Esophagus (tissue), 2 donors: Measurements from ENCODE around the gene LOC128125822.
"Not testable (repeated sequence)": the region's sequence is repeated elsewhere in the genome, so short reads cannot be mapped to it uniquely, and the experiment has no call there.

ENCODE experiments used
- H3K27ac ChIP-seq, 2 donors: one replicate each; pipeline ENCODE4 v1.5.1; 2013; ENCODE audit warnings: low read depth in 2 of 2, mild to moderate bottlenecking in 2 of 2, inconsistent platforms in 1 of 2, low read length in 1 of 2, moderate library complexity in 1 of 2
- H3K27me3 ChIP-seq, 2 donors: one replicate each; pipeline ENCODE4 v1.6.1; 2013; ENCODE audit warnings: low read length in 2 of 2, control low read depth in 1 of 2, mild to moderate bottlenecking in 1 of 2; ENCODE audit not compliant: insufficient read depth in 2 of 2, control insufficient read depth in 1 of 2
- H3K36me3 ChIP-seq, 2 donors: one replicate each; pipeline ENCODE4 v1.6.1; 2013; ENCODE audit warnings: low read length in 1 of 2; ENCODE audit not compliant: control insufficient read depth in 2 of 2, insufficient read depth in 2 of 2
- H3K4me1 ChIP-seq, 2 donors: one replicate each; pipeline ENCODE4 v1.6.1; 2013; ENCODE audit warnings: low read length in 1 of 2; ENCODE audit not compliant: control insufficient read depth in 2 of 2, insufficient read depth in 2 of 2
- H3K4me3 ChIP-seq, 2 donors: one replicate each; pipeline ENCODE4 v1.5.1; 2013; ENCODE audit warnings: low read length in 2 of 2, mild to moderate bottlenecking in 2 of 2, low read depth in 1 of 2, moderate library complexity in 1 of 2
- H3K9me3 ChIP-seq, 2 donors: one replicate each; pipeline ENCODE4 v1.6.1; 2013; ENCODE audit warnings: mild to moderate bottlenecking in 2 of 2, low read depth in 1 of 2, low read length in 1 of 2, moderate library complexity in 1 of 2; ENCODE audit not compliant: control insufficient read depth in 2 of 2, insufficient read depth in 1 of 2
- WGBS, 2 donors: extraction: QIAGEN DNeasy Blood & Tissue Kit; methylation state at CpG; one replicate each; pipeline ENCODE4 v1.1.7; 2013; 5-methylcytosine and 5-hydroxymethylcytosine counted together
- donor health status: healthy with polysubstance abuse.
- donor health status: Bipolar disorder and iron deficiency.

The LOC128125822 gene

DNA sequence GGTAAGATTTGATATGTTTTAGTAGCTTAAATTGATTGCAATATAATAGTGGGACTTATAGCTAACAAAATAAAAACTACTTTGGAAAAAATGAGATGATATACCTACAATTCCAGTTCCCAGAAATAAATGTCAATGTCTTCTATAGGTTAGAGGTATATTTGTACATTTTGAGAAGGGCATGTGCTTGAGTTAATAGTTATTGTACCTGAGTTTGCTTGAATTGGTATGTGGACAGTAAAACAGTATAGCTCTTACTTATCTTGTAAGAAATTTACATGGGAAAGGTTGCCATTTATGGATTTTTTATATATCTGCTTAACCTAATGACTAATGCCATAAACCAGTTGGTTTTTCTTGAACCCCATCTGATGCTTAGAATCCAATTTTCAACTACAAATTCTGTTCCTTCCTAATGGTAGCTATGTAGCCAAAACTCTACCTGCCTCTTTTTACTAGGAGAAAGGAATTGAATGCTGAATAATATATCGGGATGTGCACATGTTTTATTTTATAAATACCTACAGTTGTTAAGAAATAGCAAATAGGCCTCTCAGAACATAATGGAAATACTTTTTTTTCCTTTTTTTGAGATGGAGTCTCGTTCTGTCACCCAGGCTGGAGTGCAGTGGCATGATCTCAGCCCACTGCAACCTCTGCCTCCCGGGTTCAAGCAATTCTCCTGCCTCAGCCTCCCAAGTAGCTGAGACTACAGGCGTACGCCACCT, 4.9 kb downstream of the LOC128125822 start:
- Histone ChIP-seq H3K4me1 (no peaks in the 10 kb centered on the region), H3K27me3 (no peaks in the 10 kb centered on the region), H3K36me3 (no peaks in the 10 kb centered on the region), H3K9me3 (no peaks in the 10 kb centered on the region), H3K4me3 (no peak overlapping the region), H3K27ac (no peak overlapping the region)
- 98 to 100% methylated on average over 5 of the region's 5 CpGs for WGBS, 2 donors

DNA sequence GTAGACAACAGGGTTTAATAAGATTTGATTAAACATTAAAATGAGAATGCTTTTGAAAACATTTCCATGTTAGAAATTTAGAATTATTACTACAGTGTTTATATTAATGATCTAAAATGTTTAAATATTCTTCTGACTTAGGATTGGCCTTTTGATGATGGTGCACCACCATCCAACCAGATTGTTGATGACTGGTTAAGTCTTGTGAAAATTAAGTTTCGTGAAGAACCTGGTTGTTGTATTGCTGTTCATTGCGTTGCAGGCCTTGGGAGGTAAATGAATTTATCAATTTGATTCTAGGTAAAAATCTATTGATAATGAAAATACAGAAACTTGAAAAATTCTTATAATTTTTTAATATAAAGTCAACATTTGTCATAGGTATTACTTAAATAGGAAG, 6.5 kb downstream of the LOC128125822 start:
- H3K36me3 ChIP-seq, result peaks cover 0 to 3% of the 10 kb centered on the region in 2 donors
- no peak overlapping the region for H3K4me3 ChIP-seq
- H3K27ac ChIP-seq, result no peak overlapping the region
- no peaks in the 10 kb centered on the region for H3K27me3 ChIP-seq
- no peaks in the 10 kb centered on the region for H3K4me1 ChIP-seq
- WGBS, 2 donors, result 94 to 95% methylated on average over 2 of the region's 2 CpGs
- no peaks in the 10 kb centered on the region for H3K9me3 ChIP-seq

DNA sequence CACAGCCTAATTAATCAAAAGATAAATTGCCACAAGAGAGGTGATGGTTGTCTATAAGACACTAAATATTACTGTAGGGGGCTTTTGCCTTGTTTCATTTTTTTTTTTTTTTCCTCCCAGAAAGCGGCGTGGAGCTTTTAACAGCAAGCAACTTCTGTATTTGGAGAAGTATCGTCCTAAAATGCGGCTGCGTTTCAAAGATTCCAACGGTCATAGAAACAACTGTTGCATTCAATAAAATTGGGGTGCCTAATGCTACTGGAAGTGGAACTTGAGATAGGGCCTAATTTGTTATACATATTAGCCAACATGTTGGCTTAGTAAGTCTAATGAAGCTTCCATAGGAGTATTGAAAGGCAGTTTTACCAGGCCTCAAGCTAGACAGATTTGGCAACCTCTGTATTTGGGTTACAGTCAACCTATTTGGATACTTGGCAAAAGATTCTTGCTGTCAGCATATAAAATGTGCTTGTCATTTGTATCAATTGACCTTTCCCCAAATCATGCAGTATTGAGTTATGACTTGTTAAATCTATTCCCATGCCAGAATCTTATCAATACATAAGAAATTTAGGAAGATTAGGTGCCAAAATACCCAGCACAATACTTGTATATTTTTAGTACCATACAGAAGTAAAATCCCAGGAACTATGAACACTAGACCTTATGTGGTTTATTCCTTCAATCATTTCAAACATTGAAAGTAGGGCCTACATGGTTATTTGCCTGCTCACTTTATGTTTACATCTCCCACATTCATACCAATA, 7.8 kb downstream of the LOC128125822 start:
- H3K27me3 ChIP-seq, result no peaks in the 10 kb centered on the region
- H3K9me3 ChIP-seq, result no peaks in the 10 kb centered on the region
- WGBS, 2 donors, result 96 to 97% methylated on average over 6 of the region's 6 CpGs
- peaks cover 0 to 3% of the 10 kb centered on the region in 2 donors for H3K36me3 ChIP-seq
- no peaks in the 10 kb centered on the region for H3K4me1 ChIP-seq
- no peak overlapping the region for H3K4me3 ChIP-seq
- H3K27ac ChIP-seq, result no peak overlapping the region

DNA sequence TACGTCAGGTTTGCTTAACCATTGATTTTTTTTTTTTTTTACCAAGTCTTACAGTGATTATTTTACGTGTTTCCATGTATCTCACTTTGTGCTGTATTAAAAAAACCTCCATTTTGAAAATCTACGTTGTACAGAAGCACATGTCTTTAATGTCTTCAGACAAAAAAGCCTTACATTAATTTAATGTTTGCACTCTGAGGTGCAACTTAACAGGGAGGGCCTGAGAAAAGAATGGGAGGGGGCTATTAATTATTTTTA, 8.4 kb downstream of the LOC128125822 start:
- H3K4me1 ChIP-seq, result no peaks in the 10 kb centered on the region
- no peaks in the 10 kb centered on the region for H3K9me3 ChIP-seq
- no peak overlapping the region for H3K4me3 ChIP-seq
- 80 to 91% methylated on average over 3 of the region's 3 CpGs for WGBS, 2 donors
- H3K27ac ChIP-seq, result no peak overlapping the region
- peaks cover 0 to 3% of the 10 kb centered on the region in 2 donors for H3K36me3 ChIP-seq
- no peaks in the 10 kb centered on the region for H3K27me3 ChIP-seq

DNA sequence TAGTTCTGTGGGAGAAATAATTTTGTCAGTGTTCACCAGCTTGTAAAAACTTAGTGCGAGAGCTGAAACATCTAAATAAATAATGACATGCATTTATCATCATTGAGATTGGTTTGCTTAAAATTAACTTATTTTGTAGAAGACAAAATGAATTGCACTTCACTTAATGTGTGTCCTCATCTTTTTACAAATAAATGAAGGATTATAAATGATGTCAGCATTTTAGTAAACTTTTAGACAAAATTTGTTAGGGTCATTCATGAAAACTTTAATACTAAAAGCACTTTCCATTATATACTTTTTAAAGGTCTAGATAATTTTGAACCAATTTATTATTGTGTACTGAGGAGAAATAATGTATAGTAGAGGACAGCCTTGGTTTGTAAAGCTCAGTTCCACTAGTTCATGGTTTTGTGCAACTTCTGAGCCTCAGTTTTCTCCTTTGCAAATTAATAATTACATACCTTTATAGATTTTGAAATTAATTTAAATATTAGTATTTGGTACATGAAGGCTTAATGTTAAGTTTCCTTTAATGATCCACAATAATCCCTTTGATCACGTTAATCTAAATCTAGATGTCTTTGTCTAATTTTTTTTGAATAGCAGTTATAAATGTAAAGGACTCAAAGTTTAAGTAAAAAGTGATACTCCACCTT, 9.2 kb downstream of the LOC128125822 start:
- no peak overlapping the region for H3K27ac ChIP-seq
- H3K4me1 ChIP-seq, result no peaks in the 10 kb centered on the region
- WGBS, 2 donors, result 89 to 93% methylated on average over 2 of the region's 2 CpGs
- H3K4me3 ChIP-seq, result no peak overlapping the region
- no peaks in the 10 kb centered on the region for H3K27me3 ChIP-seq
- no peaks in the 10 kb centered on the region for H3K9me3 ChIP-seq
- peaks cover 0 to 3% of the 10 kb centered on the region in 2 donors for H3K36me3 ChIP-seq

DNA sequence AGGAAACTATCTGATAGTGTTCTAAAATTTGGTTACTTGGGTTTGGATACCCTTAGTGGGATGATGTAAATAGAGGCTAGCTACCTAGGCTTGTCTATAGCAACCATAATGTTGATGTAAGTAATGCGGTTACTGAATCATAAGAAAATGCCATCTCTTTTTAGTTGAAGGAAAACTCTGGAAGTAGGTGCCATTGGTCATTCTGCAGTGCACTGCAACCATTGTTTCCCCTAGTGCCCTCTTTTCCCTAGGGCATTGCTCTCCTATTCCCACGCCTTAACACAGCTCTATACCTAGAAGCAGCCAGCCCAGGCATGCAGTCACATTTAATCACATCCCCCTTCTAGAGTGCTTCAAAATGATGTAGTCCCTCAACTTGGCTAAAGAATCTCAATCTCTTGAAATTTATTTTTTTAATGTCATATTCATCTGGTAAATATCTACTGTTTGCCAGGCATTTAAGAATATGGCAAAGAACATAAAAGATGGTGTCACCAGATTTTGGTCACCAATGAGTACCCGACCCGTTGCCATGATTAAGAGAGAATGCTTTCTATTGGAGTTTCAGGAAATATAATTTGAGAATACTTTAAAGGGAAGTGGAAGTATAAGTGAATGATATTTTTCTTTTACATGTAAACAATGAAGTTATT, 10.4 kb downstream of the LOC128125822 start:
- no peak overlapping the region for H3K27ac ChIP-seq
- H3K4me1 ChIP-seq, result no peaks in the 10 kb centered on the region
- no peaks in the 10 kb centered on the region for H3K27me3 ChIP-seq
- H3K9me3 ChIP-seq, result no peaks in the 10 kb centered on the region
- peaks cover 0 to 3% of the 10 kb centered on the region in 2 donors for H3K36me3 ChIP-seq
- 94 to 97% methylated on average over 4 of the region's 4 CpGs for WGBS, 2 donors
- H3K4me3 ChIP-seq, result no peak overlapping the region

DNA sequence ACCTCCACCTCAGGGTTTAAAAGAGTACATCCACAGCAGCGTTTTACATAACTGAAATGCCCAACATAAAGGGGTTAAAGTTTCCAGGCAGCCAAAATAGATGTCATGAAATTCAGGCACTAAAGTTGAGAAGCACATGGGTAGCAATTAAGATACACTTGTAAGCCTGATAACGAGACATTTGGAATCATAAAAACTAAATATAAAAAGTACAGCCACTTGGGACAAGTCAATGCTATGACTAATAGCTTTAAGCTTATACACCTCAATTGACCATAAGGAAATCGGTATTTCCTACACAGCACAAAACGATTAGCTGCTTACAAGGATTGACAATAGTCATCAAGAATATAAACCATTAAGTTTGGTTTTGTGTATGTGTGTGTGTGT, 11.8 kb downstream of the LOC128125822 start:
- Histone ChIP-seq H3K27ac (no peak overlapping the region), H3K27me3 (no peaks in the 10 kb centered on the region), H3K4me1 (no peaks in the 10 kb centered on the region), H3K36me3 (peaks cover 0 to 3% of the 10 kb centered on the region in 2 donors), H3K9me3 (no peaks in the 10 kb centered on the region), H3K4me3 (no peak overlapping the region)
- WGBS, 2 donors, result 79 to 83% methylated on average over 4 of the region's 4 CpGs

DNA sequence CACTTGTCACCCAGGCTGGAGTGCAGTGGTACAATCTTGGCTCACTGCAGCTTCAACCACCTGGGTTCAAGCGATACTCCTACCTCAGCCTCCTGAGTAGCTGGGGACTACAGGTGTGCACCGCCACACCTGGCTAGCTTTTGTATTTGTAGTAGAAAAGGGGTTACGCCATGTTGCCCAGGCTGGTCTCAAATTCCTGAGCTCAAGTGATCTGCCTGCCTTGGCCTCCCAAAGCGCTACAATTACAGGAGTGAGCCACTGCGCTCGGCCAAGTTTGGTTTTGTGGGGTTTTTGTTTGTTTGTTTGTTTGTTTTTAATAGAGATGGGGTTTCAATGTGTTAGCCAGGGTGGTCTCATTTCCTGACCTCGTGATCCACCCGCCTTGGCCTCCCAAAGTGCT, 12.3 kb downstream of the LOC128125822 start:
- no peaks in the 10 kb centered on the region for H3K9me3 ChIP-seq
- no peak overlapping the region for H3K27ac ChIP-seq
- no peak overlapping the region for H3K4me3 ChIP-seq
- WGBS, 2 donors, result 95% methylated on average over 8 of the region's 8 CpGs
- H3K36me3 ChIP-seq, result peaks cover 0 to 3% of the 10 kb centered on the region in 2 donors
- no peaks in the 10 kb centered on the region for H3K27me3 ChIP-seq
- no peaks in the 10 kb centered on the region for H3K4me1 ChIP-seq

DNA sequence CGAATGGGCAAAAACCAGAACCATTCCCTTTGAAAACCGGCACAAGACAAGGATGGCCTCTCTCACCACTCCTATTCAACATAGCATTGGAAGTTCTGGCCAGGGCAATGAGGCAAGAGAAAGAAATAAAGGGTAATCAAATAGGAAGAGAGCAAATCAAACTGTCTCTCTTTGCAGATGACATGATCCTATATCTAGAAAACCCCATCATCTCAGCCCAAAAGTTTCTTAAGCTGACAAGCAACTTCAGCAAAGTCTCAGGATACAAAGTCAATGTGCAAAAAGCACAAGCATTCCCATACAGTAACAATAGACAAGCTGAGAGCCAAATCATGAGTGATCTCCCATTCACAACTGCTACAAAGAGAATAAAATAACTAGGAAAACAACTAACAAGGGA, 13.4 kb downstream of the LOC128125822 start:
- H3K36me3 ChIP-seq, H3K27me3 ChIP-seq, H3K4me1 ChIP-seq, H3K4me3 ChIP-seq, H3K27ac ChIP-seq, H3K9me3 ChIP-seq: not testable (repeated sequence)
- WGBS, 2 donors, result 91 to 96% methylated on average over 2 of the region's 2 CpGs
